Tibial nerve (tissue), 4 donors: ENCODE data around the gene KLHL5.

ENCODE experiments used
- EP300 ChIP-seq, 2 donors: sonication (generic); formaldehyde crosslinking; IDR thresholded peaks; one replicate each; pipeline ENCODE4 v1.6.1; 2017; ENCODE audit warnings: antibody characterized with exemption in 2 of 2, mild to moderate bottlenecking in 1 of 2
- POLR2A ChIP-seq, 2 donors: fragments of 450-650 bp; IDR thresholded peaks; one replicate each; pipeline ENCODE4 v1.6.1; 2017; ENCODE audit warnings: antibody characterized with exemption in 2 of 2, mild to moderate bottlenecking in 2 of 2, moderate library complexity in 2 of 2
- TF ChIP-seq, protein P1 (sequence below), 5 experiments: fragments of 200-600 bp in 3 of 5; fragments of 450-650 bp in 2 of 5; sonication (generic) in 3 of 5; IDR thresholded peaks; one replicate each; pipeline ENCODE4 v1.5.1; 2016 to 2019; ENCODE audit warnings: antibody characterized with exemption in 5 of 5, mild to moderate bottlenecking in 3 of 5, moderate library complexity in 2 of 5

GRCh38 chr4:39048311-39048710 is 13.7 kb upstream of the KLHL5 start:
- no peak for TF ChIP-seq POLR2A (IDR thresholded peaks at IDR 0.05)
- TF ChIP-seq, protein P1, sequence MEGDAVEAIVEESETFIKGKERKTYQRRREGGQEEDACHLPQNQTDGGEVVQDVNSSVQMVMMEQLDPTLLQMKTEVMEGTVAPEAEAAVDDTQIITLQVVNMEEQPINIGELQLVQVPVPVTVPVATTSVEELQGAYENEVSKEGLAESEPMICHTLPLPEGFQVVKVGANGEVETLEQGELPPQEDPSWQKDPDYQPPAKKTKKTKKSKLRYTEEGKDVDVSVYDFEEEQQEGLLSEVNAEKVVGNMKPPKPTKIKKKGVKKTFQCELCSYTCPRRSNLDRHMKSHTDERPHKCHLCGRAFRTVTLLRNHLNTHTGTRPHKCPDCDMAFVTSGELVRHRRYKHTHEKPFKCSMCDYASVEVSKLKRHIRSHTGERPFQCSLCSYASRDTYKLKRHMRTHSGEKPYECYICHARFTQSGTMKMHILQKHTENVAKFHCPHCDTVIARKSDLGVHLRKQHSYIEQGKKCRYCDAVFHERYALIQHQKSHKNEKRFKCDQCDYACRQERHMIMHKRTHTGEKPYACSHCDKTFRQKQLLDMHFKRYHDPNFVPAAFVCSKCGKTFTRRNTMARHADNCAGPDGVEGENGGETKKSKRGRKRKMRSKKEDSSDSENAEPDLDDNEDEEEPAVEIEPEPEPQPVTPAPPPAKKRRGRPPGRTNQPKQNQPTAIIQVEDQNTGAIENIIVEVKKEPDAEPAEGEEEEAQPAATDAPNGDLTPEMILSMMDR (IDR thresholded peaks at IDR 0.05), result no peak
- no peak for TF ChIP-seq EP300 (IDR thresholded peaks at IDR 0.05)
